HL-60 (cell line): Measurements from ENCODE around the gene SUPT5H.

ENCODE experiments used
- CTCF ChIP-seq: IDR thresholded peaks from one replicate; pipeline ENCODE4 v1.5.1; 2011; ENCODE audit warnings: low read length, control low read depth, inconsistent platforms; ENCODE audit not compliant: insufficient read depth
- GABPA ChIP-seq: IDR thresholded peaks from 2 replicates; pipeline ENCODE4 v1.6.1; 2012; ENCODE audit warnings: low read depth
- POLR2AphosphoS5 ChIP-seq: IDR thresholded peaks from 2 replicates; pipeline ENCODE4 v1.6.1; 2012; ENCODE audit warnings: low read depth
- SPI1 ChIP-seq: IDR thresholded peaks from 2 replicates; pipeline ENCODE4 v1.6.1; 2012; ENCODE audit warnings: low read depth, mild to moderate bottlenecking, borderline replicate concordance
- TF ChIP-seq, protein P1 (sequence below): IDR thresholded peaks from 2 replicates; pipeline ENCODE4 v1.6.1; 2012; ENCODE audit warnings: low read depth; ENCODE audit not compliant: insufficient replicate concordance

DNA sequence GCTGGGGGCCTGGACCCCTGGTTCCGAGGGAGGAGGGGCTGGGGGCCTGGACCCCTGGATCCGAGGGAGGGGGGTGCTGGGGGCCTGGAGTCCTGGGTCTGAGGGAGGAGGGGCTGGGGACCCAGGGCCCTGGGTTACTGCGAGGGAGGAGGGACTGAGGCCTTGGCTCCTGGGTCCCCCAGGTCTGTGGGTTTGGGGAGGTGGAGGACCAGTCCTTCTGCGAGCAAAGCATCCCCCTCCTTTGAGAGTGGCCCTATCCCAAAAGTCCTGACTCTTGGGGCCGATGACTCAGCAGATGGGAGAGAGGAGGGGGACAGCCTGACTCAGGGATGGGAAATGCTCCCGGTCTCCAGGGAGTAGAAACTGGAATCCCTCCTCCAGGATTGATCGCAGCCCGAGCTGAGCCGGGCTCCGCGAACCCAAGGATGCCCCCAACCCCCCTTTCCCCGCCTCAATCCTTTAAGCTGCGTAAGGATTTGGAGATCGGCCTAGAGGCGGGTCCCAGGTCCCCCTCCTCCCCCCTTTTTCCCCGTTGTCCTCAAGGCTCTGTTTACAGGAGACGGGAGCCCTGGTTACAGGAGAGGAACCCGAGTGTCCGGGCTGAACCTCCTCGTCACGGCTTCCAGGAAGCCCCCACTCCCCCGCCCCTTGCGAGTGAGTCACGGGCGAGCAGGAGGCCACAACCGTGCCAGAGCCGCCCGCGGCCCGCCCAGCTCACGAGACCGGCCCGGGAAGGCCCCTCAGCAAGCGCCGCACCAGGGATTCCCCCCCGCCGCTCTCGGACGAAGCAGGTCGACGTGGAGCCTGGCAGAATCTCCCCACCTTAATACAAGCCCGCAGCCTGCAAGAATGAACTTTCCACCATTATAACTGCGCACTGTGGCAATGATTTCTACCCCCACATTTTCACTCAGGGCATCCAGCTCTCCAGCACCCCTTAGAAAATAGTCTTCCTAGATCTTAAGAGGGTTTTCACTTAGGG lies 41.8 kb upstream of the SUPT5H start:
- TF ChIP-seq SPI1 (no peak), CTCF (no peak), POLR2AphosphoS5 (no peak), GABPA (no peak)
- TF ChIP-seq, protein P1, sequence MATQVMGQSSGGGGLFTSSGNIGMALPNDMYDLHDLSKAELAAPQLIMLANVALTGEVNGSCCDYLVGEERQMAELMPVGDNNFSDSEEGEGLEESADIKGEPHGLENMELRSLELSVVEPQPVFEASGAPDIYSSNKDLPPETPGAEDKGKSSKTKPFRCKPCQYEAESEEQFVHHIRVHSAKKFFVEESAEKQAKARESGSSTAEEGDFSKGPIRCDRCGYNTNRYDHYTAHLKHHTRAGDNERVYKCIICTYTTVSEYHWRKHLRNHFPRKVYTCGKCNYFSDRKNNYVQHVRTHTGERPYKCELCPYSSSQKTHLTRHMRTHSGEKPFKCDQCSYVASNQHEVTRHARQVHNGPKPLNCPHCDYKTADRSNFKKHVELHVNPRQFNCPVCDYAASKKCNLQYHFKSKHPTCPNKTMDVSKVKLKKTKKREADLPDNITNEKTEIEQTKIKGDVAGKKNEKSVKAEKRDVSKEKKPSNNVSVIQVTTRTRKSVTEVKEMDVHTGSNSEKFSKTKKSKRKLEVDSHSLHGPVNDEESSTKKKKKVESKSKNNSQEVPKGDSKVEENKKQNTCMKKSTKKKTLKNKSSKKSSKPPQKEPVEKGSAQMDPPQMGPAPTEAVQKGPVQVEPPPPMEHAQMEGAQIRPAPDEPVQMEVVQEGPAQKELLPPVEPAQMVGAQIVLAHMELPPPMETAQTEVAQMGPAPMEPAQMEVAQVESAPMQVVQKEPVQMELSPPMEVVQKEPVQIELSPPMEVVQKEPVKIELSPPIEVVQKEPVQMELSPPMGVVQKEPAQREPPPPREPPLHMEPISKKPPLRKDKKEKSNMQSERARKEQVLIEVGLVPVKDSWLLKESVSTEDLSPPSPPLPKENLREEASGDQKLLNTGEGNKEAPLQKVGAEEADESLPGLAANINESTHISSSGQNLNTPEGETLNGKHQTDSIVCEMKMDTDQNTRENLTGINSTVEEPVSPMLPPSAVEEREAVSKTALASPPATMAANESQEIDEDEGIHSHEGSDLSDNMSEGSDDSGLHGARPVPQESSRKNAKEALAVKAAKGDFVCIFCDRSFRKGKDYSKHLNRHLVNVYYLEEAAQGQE, result no peak
